GM21528 (cell line): ENCODE measurements around the gene DEFB132.
"Not testable (repeated sequence)": the region's sequence is repeated elsewhere in the genome, so short reads cannot be mapped to it uniquely, and the experiment has no call there.

Source experiments
- ATAC-seq: cut with Tn5 transposase; IDR thresholded peaks from one replicate; pipeline ENCODE4 v1.9.1; 2021; ENCODE audit warnings: mild to moderate bottlenecking, moderate library complexity; ENCODE audit not compliant: unreplicated experiment, low FRiP score

The DEFB132 gene, protein sequence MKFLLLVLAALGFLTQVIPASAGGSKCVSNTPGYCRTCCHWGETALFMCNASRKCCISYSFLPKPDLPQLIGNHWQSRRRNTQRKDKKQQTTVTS

DNA sequence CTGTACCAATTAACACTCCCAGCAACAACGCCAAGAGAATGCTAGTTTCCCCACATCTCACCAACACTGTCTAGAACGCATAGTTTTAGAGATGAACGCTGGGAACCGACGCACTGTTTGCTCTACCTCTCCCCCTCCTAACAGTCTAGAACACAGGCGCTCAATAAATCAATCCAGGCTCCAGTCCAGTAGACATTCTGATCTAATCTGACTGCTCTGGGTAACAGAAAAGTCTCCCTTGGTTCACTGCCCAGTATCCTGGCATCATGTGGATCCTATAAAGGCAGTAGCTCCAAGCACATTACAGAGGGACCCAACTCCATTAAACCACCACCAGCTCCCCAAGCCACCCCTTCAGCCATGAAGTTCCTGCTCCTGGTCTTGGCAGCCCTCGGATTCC, at the start of gene DEFB132:
TSS of gene DEFB132 (plus strand) at position 306 of the 400 bp plus-strand sequence. CDS start at position 361, 55 bp downstream.
- no peak for ATAC-seq

DNA sequence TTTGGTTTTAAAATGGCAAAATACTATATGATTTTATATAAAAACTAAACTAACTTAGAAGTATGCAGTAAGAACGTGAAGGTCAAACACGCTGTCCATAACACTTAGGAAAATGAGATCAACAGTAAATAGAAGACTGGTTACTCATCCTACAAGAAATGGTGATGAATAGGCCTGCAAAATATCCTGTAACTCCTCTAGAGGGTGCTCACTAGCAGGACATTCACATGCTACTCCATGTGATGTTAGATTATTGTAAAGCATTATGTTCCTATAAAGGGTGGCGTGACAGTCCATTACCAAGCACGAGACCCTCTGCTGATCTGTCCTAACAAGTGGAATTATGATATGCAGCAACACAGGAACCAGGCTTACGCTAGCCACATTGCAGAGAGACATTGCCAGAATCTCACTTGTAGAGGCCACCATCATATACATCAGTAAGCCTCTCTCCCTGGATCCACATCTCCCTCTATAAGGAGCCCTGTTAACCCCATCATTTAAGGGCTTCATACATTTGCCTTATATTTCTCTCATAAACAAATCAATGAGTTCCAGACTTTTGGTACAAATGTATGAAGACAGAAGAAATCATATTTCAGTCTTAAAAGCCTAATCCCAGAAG, 48.5 kb upstream of the DEFB132 start:
- ATAC-seq, result no peak

DNA sequence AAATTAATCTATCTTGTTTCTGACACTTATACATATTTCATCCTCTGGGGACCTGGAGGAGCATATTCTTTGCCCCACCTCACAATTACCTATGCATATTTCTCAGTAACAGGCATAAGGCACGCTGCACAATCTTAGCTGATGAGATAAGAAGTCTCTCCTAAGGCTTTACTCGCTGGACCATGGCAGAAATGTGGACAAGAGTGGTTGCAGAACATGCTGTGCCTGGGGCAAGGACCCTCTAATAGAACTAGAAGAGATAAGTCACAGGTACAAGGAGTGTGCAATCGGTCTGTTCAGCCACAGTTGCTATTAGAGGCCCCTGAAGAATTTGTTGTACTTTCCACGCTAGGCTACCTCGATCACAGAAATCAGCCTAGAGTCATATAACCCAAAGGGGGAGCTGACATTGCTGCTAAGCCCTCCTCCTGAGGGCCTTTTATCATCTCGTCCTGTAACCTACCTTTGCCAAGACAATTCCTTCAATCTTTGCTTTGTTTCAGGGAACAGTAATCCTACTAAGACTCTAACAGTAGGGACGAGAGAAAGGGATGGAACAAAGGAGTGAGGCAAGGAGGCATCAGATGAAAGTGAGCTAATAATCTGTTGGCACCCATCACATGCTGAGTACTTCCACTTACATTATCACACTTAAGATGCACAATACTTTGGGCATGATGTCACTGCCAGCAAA, 46.6 kb upstream of the DEFB132 start:
- no peak for ATAC-seq

DNA sequence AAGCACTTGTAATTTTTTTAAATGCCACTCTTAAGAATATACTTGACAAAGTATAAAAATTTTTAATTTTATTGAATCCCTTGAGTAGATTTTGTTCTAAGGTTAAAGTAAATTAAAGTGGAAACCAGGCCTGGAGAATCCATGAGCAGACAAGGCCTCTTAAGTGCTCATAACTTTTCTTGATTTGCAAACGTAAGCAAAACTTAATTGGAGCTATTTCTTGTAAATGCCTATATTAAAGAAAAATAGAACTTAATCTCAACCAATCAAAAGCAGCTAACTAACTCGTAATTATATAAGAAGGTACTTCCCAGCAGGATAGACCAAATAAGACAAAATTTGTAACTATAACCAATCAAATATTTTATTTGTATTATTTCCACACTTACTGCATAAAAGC, 43.1 kb upstream of the DEFB132 start:
- no peak for ATAC-seq

DNA sequence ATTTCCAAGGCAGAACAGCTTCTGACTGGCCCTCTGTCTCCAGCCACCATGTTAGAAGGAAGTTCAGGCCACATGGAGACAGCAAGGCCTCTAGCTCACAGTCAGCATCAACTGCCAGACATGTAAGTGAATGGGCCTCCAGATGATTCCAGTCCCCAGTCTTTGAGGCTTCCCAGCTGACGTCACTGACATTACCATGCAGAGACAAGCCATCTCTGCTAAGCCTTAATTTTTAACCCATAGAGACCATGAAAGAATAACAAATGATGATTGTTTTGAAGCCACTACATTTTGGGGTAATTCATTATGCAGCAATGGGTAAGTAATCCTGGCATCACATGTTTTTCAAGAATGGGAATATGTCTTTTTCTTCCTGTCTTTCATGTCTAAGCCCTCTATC, 41.7 kb upstream of the DEFB132 start:
- no peak for ATAC-seq

DNA sequence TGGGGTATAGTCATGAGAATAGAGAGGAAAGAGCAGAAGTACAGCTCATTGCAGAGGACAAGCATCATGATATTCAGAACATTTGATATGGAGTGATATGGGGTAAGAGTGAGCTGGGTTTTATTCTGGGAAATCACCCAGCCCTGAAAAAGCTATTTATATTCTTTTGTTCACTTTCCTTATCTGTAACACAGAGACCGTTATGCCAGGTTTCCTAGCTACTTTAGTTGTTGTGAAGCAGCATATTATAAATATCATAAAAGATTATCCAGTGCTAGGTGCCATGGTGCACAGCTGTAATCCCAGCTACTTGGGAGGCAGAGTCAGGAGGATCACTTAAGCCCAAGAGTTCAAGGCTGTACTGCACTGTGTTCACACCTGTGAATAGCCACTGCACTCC, 40.3 kb upstream of the DEFB132 start:
- ATAC-seq, result no peak

DNA sequence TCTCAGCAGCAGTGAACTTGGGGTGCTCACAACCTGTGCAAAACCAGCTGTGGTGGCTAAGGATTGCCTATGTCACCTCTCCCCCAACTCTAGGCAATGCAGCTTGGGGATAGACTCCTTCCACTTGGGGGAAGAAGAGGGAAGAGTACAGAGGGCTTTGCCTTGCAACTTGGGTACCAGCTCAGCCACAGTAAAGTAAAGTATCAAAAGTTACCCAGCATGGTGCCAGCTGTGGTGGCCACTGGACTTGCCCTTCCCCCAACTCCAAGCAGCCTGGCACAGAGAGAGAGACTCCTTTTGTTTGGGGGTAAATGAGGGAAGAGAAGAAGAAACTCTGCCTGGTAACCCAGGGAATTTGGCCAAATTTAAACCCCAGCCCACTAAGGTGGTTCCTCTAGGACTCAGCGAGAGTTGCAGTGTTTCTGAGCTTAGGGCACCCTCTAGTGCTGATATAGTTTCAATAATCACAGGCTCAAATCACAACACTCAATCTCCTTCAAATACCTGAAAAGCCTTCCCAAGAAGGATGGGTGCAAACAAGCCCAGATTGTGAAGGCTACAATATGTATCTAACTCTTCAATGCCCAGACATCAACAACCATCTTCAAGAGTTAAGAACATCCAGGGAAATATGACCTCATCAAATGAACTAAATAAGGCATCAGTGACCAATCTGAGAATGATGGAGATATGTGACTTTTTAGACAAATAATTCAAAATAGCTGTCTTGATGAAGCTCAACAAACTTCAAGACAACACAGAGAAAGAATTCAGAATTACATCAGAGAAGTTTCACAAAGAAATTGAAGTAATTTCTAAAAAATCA, 38.0 kb upstream of the DEFB132 start:
- ATAC-seq, result no peak

DNA sequence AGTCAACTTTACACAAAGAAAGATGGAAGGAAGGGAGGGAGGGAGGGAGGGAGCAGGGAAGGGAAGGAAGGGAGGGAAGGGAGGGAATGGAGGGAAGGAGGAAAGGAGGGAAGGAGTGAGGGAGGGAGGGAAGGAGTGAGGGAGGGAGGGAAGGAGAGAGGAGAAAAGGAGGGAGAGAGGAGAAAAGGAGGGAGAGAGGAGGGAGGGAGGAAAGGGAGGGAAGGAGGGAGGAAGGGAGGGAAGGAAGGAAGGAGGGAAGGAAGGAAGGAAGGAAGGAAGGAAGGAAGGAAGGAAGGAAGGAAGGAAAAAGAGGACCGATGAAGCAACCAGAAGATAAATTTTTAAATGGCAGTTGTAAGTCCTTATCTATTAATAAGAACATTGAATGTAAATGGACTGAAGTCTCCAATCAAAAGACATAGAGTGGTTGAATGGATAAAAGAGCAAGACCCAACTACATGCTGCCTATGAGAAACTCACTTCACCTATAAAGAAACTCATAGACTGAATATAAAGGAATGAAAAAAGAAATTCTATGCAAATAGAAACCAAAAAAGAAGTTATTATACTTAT, 36.2 kb upstream of the DEFB132 start:
- ATAC-seq, result no peak

DNA sequence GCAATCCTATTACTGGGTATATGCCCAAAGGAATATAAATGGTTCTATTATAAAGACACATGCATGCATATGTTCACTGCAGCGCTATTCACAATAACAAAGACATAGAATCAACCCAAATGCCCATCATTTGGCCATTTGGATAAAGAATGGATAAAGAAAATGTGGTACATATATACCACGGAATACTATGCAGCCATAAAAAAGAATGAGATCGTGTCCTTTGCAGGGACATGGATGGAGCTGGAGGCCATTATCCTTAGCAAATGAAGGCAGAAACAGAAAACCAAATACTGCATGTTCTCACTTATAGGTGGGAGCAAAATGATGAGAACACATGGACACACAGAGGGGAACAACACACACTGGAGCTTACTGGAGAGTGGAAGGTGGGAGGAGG, 31.6 kb upstream of the DEFB132 start:
- ATAC-seq, result not testable (repeated sequence)

DNA sequence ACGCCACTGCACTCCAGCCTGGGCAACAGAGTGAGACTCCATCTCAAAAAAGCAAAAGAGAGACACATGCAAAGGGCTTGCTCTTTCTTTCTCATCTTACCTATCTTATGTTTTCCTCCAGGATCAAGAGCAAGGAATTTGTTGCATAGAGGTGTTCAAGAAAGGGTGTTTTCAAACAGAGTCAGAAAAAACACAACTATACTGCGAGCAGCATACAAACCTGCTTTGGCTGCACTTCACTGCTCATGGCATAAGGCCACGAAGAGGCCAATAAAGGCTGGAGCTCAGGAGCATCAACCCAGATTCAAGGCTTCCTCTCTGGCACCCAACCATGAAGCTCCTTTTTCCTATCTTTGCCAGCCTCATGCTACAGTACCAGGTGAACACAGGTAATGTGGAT, 30.6 kb upstream of the DEFB132 start, which contains the start of gene DEFB129:
TSS of gene DEFB129 (plus strand) at position 301 of the 400 bp plus-strand sequence. CDS start at position 332, 31 bp downstream.
- ATAC-seq, result no peak

DNA sequence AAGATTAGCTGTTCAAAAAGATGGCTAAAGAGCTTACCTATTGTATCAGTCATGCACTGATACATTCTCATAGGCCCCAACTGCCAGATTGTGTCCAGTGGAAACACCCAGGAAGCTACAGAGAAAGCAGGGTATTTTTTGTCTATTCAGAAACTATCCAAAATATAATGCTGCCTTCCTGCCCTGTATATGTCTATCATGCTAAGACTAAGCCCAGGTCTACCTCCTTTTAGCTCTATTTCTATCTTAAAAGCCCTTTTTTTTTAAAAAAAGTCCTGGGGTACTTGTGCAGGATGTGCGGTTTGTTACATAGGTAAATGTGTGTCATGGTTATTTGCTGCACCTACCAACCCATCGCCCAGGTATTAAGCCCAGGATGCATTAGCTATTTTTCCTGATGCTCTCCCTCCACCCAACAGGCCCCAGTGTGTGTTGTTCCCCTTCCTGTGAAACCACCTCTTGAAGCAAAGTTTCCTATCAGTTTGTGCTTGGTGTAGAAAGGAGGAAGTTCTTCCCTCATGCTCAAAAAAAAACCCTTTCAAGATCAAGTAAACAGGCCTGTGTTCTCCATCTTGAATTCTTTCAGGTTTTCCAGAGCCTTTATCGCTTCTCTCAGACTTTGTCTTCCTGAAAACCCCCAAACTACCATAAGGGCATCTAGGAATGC, 30.0 kb upstream of the DEFB132 start:
- no peak for ATAC-seq

DNA sequence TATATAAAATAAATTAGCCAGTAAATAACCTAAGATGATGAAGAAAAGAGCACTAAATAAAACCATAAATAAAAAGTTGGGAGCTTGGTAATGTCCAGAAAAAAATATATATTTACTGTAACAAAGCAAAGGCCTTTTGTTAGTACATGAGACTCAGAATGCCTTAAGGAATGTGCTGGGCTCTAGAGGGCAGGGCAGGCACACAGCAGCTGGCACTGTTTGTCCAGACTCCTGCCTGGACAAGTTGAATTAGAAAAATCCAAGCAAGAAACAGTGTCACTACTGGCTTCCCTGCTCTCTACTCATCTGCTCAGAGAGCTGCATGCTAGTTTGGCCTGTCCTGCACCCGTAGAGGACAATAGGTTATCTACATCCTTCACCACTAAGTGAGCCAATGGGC, 21.6 kb upstream of the DEFB132 start:
- ATAC-seq, result no peak

DNA sequence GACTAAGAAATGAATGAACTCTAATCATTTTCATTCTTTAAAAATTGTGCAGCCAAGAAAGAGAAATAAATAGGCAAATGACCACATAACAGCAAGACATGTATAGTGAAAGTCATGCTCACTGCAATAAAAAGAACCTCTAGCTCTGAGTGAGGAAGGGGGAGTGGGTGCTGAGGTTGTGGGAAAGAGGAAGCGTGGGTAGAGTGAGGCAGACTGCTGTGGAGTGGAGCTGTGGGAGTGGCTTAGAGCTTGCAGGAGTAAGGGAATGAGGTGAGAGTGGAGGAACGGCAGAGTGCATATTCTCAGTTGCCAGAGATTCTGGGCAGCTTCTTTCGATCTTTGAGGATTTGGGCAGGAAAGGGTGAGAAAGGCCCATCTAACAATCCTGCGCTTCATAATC, 20.0 kb upstream of the DEFB132 start:
- no peak for ATAC-seq

DNA sequence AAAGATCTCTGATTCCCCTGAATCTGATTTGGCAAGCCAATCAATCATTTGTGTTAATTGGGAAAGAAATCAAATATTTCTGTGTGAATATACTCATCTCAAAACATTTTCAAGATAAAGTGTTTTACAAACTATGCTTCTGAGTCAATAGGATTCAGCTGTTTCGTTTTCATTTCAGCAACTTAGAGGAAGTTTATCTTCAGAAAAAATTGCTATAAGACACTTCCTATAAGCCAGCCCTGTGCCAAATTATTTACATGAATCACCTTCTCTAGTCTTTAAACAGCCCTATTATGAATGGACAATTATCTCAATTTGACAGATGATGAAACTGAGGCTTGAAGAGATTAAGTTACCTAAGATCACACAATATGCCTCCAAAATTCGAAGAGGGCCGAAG, 19.6 kb upstream of the DEFB132 start:
- ATAC-seq, result no peak

DNA sequence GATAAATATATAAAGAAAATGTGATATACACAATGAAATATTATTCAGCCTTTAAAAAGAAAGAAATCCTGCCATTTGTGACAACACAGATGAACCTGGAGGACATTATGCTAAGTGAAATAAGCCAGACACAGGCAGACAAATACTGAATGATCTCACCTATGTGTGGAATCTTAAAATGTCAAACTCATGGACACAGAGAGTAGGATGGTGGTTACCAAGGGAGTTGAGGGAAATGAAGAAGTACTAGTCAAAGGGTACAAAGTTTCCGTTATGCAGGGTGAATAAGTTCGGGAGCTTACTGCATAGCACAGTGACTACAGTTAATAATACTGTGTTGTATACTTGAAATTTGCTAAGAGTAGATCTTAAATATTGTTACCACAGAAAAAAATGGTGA, 14.6 kb upstream of the DEFB132 start:
- no peak for ATAC-seq

DNA sequence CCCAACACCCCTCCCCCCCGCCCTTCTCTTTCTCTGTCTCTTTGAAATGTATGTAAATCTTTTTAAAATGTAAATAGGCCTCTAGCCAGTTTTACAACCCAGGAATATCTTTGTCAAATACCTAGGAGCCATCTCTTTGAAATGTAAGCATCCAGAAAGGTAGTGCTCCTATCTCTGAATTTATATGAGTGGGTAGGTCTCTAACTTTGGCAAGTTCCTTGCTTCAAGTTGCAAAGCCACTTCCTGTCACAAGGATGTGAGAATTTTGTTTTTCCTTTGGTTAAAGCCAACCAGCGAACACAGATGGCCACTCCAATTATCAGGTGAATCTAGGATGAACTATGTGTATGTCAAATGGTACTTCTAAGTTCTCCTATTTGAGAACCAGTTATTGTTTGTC, 6.2 kb upstream of the DEFB132 start:
- no peak for ATAC-seq

DNA sequence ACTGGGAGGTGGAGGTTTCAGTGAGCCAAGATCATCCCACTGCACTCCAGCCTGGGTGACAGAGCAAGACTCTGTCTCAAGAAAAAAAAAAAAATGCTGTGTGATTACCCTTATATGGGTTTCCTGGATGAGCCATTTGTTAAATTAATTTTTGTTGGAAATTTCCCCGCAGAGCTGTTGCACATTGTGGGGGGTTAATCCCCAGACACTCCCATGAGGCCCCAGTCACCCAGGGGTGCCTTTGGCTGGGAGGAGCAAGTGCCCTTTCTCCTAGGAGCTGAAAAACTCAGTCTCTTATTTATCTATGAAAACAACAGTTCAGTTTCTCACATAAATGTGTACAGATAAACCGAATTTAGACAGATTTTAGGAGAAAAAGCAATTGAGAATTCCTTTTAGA, 4.7 kb upstream of the DEFB132 start:
- no peak for ATAC-seq

DNA sequence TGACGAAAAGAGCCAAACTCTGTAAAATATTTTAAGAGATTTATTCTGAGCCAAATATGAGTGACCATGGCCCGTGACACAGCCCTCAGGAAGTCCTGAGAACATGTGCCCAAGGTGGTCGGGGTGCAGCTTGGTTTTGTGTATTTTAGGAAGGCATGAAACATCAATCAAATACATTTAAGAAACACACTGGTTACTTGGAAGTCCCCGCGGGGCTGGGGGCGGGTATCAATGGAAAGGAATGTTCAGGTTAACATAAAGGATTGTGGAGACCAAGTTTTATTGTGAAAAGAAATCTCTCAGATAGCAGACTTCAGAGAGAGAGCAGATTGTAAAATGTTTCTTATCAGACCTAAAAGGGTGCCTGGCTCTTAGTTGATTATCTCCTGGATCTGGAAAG, 4.1 kb upstream of the DEFB132 start:
- ATAC-seq, result not testable (repeated sequence)

DNA sequence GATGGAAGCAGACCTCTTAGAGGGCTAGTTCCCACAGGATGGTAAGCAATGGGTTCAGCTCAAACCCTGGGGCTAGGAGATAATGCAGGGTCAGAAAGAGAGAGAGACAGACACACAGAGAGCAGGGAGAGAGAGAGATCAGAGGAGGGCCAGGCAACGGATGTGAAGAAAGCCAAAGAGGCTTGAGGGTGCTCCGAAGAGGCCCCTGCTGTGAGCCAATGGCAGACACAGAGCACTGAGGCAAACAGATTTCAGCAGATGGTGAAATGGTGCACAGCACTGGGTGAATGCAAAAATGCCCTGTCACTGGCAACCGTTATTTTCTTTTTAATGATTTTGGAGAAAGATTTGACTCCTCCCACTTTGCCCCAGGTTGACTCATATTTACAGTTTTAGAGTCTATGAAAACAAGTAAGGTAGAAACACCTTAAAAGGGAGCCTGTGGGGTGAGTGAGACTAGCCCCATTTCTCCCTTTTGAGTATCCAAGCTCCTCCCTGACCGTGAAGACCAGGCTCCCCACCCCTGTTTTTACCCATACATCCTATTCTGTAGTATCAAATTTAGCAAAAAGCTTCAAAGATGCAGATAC, 840 bp downstream of the DEFB132 start:
- no peak for ATAC-seq

DNA sequence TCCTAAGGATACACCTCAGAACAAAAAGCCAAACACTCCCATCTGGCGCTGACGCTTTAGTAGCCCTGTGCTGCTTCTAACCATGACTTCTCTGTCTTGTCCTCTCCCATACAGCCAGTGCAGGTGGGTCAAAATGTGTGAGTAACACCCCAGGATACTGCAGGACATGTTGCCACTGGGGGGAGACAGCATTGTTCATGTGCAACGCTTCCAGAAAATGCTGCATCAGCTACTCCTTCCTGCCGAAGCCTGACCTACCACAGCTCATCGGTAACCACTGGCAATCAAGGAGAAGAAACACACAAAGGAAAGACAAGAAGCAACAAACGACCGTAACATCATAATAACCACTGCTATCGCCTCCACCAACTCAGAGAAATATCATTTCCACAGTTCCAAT, 1.4 kb downstream of the DEFB132 start:
- ATAC-seq, result no peak
